Esophagus squamous epithelium (tissue), 5 donors: ENCODE measurements around the gene C2orf92. TPM values are rescaled to one million over a fixed set of nuclear protein-coding genes. Genes with fewer than 3 reads are reported as not detected.

Experiments used
- DNase-seq: peaks from one replicate; lab custom pipeline; 2025; lab: John Stamatoyannopoulos, UW
- H3K27ac ChIP-seq, 4 donors: fragments of 200-600 bp; sonication (generic); one replicate each; pipeline ENCODE4 v1.5.1; 2016 to 2019; ENCODE audit warnings: mild to moderate bottlenecking in 1 of 4
- H3K27me3 ChIP-seq, 4 donors: fragments of 200-600 bp; sonication (generic); 1 replicate in 3 of 4; 2 replicates in 1 of 4; pipeline versions ENCODE4 v1.5.1 to v1.6.0; 2017 to 2021; ENCODE audit warnings: antibody characterized with exemption in 1 of 4
- H3K36me3 ChIP-seq, 3 donors: fragments of 200-600 bp; sonication (generic); one replicate each; pipeline ENCODE4 v1.5.1; 2016 to 2019
- H3K4me1 ChIP-seq, 3 donors: fragments of 200-600 bp; sonication (generic); one replicate each; pipeline ENCODE4 v1.5.1; 2017 to 2019
- H3K4me3 ChIP-seq, 4 donors: fragments of 200-600 bp; sonication (generic); 1 replicate in 3 of 4; 2 replicates in 1 of 4; pipeline ENCODE4 v1.5.1; 2016 to 2019; ENCODE audit warnings: mild to moderate bottlenecking in 2 of 4, moderate library complexity in 1 of 4
- H3K9me3 ChIP-seq, 3 donors: fragments of 200-600 bp; sonication (generic); one replicate each; pipeline ENCODE4 v1.5.1; 2016 to 2019
- POLR2A ChIP-seq, 4 donors: fragments of 450-650 bp; IDR thresholded peaks; one replicate each; pipeline ENCODE4 v1.6.1; 2017; ENCODE audit warnings: antibody characterized with exemption in 4 of 4, mild to moderate bottlenecking in 4 of 4, moderate library complexity in 3 of 4
- WGBS, 2 donors: methylation state at CpG; one replicate each; pipeline ENCODE4 v1.1.5; 2018; 5-methylcytosine and 5-hydroxymethylcytosine counted together
- intact Hi-C: fragments of 100-400 bp; cut with DNase I; formaldehyde crosslinking; loops from one replicate; pipeline ENCODE4 v1.15.0; 2022
- total RNA-seq, 4 donors: library from RNA; depleted of rRNA; stranded (reverse); fragments of >200 nt; gene quantifications; one replicate each; pipeline ENCODE4 v1.1.0, GENCODE V29; 2016
- TF ChIP-seq, protein P1 (sequence below), 6 experiments: fragments of 450-650 bp in 4 of 6; fragments of 200-600 bp in 2 of 6; sonication (generic) in 2 of 6; IDR thresholded peaks; one replicate each; pipeline ENCODE4 v1.5.1; 2016 to 2019; ENCODE audit warnings: antibody characterized with exemption in 6 of 6, mild to moderate bottlenecking in 4 of 6, moderate library complexity in 4 of 6
- donor health status: DM: yes; HTN: yes; CAD: no.

C2orf92 gene
- total RNA-seq, 4 donors from 2014 or later: 2.5 to 12.8 (median 2.5) TPM; not detected in 1

DNA sequence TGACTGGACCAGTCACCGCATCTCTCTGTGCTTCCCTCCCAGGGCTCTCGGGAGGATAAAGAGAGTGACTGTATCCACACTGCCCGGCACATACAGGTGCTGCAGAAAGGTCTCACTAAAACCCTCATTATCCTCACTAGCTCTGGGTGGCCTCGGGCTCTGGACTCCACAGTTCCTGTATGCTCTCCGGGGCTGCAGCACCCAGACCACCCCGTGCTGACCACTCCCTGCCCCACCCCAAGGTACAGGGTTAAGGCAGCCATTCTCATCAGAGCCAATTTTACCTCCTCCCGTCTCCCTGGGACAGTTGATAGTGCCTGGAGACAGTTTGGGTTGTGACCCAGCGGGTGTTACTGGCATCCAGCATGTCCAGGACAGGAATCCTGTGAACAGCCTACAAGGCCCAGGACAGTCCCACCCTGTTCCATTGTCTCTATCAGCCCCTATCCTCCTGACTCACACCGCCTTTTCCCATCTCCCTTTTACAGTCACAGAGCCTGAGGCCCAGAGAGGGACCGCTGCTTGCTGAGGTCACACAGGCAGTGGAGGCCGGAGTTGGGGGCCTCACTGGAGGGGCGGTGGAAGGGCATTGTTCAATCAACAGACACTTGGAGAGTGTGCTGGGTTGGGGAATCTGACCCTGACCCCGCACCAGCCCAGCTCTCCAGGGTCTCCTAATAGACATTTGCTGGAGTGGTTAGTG is 45.6 kb downstream of the C2orf92 start:
- WGBS, 2 donors: 65 to 66% methylated on average over 4 to 8 of the region's 13 CpGs
- DNase-seq: no peak
- H3K27ac ChIP-seq: peak overlapping the region in 1 of 4 donors; percentile 64
- no peak for TF ChIP-seq POLR2A (IDR thresholded peaks at IDR 0.05)
- TF ChIP-seq, protein P1, sequence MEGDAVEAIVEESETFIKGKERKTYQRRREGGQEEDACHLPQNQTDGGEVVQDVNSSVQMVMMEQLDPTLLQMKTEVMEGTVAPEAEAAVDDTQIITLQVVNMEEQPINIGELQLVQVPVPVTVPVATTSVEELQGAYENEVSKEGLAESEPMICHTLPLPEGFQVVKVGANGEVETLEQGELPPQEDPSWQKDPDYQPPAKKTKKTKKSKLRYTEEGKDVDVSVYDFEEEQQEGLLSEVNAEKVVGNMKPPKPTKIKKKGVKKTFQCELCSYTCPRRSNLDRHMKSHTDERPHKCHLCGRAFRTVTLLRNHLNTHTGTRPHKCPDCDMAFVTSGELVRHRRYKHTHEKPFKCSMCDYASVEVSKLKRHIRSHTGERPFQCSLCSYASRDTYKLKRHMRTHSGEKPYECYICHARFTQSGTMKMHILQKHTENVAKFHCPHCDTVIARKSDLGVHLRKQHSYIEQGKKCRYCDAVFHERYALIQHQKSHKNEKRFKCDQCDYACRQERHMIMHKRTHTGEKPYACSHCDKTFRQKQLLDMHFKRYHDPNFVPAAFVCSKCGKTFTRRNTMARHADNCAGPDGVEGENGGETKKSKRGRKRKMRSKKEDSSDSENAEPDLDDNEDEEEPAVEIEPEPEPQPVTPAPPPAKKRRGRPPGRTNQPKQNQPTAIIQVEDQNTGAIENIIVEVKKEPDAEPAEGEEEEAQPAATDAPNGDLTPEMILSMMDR (IDR thresholded peaks at IDR 0.05): no peak
- intact Hi-C loops: no loop called here
- H3K9me3 ChIP-seq: no peaks in the 10 kb centered on the region
- H3K36me3 ChIP-seq: no peaks in the 10 kb centered on the region
- H3K4me3 ChIP-seq: peak overlapping the region in 2 of 4 donors; percentile 32 to 41
- no peaks in the 10 kb centered on the region for H3K4me1 ChIP-seq
- no peaks in the 10 kb centered on the region for H3K27me3 ChIP-seq

- intact Hi-C loops: no loop called here
- Histone ChIP-seq H3K36me3 (no peaks in the 10 kb centered on the region), H3K27ac (no peak overlapping the region), H3K9me3 (no peaks in the 10 kb centered on the region), H3K4me3 (no peak overlapping the region), H3K27me3 (no peaks in the 10 kb centered on the region), H3K4me1 (no peaks in the 10 kb centered on the region)
- 81 to 84% methylated on average over 5 to 8 of the region's 9 CpGs for WGBS, 2 donors
- DNase-seq: no peak
- TF ChIP-seq POLR2A (IDR thresholded peaks at IDR 0.05): no peak
- TF ChIP-seq, protein P1 (IDR thresholded peaks at IDR 0.05): no peak
These were observed 46.6 kb downstream of the C2orf92 start for GRCh38 chr2:97715951-97716694.

DNA sequence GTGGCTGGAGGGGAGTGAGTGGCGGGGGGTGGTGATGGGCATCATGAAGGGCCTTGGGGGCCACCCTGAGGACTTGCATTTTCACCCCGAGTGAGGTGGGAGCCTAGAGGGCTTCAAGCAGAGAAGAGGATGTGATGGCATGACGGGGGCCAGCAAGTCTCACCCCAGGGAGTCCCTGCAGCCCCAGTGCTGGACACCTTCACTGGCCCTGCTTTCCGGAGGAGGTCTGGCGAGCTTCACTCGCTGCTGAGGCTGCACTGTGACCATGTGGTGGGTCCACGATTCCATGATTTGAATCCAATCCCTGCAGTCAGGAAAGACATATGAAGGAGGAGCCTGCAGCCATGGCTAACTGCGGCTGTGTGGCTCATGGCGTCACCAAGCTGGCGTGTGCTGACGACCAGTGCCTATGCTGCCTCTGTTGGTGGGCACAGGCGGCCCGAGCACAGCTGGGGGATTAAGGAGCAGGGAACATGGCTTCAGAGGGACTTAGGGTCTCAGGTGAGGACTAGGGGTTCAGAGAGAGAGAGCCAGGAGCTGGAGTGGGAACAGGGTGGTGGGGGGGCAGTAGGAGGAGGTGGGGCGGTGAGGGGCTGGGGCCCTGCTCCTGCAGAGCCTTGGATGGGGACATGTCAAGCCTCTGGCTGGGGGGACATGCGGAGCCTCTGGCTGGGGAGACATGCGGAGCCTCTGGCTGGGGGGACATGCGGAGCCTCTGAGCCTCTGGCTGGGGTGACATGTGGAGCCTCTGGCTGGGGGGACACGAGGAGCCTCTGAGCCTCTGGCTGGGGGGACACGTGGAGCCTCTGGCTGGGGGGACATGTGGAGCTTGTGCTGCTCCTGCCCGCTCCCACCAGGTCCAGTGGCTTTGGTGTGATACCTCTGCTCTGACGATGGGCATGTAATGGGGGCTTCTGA is 47.4 kb downstream of the C2orf92 start:
- H3K9me3 ChIP-seq: no peaks in the 10 kb centered on the region
- no peaks in the 10 kb centered on the region for H3K4me1 ChIP-seq
- DNase-seq: no peak
- TF ChIP-seq, protein P1 (IDR thresholded peaks at IDR 0.05): no peak
- no peak for TF ChIP-seq POLR2A (IDR thresholded peaks at IDR 0.05)
- intact Hi-C loops: no loop called here
- H3K36me3 ChIP-seq: no peaks in the 10 kb centered on the region
- WGBS, 2 donors: 77% methylated on average over 12 to 17 of the region's 21 CpGs
- peak overlapping the region in 1 of 4 donors; percentile 29 for H3K27ac ChIP-seq
- no peaks in the 10 kb centered on the region for H3K27me3 ChIP-seq
- H3K4me3 ChIP-seq: no peak overlapping the region

DNA sequence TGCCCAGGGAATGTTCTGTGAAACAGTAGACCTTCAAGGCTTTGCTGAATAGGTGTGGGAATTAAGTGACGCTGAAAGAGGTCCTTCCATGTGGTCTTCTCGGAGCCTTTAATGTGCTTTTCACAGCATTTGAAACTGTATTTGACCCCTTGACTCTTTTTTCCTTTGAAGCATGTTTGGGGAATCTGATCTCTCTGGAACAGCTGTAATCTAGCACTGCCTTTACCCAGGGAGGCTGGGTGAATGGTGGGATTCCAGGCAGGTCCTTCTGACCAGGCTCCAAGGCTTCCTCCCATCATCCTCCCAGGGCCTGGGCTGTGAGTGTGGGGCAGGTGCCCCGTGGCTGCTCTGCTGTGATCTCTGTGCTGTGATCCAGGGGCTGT is 48.1 kb downstream of the C2orf92 start:
- H3K4me3 ChIP-seq: no peak overlapping the region
- H3K27me3 ChIP-seq: no peaks in the 10 kb centered on the region
- 23 to 60% methylated on average over 2 of the region's 3 CpGs for WGBS, 2 donors
- no peaks in the 10 kb centered on the region for H3K36me3 ChIP-seq
- DNase-seq: no peak
- no peaks in the 10 kb centered on the region for H3K4me1 ChIP-seq
- no peak overlapping the region for H3K27ac ChIP-seq
- no peaks in the 10 kb centered on the region for H3K9me3 ChIP-seq
- no peak for TF ChIP-seq POLR2A (IDR thresholded peaks at IDR 0.05)
- TF ChIP-seq, protein P1 (IDR thresholded peaks at IDR 0.05): no peak
- intact Hi-C loops: no loop called here
